Fibroblast of upper back skin (primary cell): ENCODE data around the gene TEX54.
"Not testable (repeated sequence)": the region's sequence is repeated elsewhere in the genome, so short reads cannot be mapped to it uniquely, and the experiment has no call there.

ENCODE experiments used
- DNase-seq: peaks from one replicate; pipeline ENCODE4 v3.0.0-alpha.2; 2013

TEX54 gene

DNA sequence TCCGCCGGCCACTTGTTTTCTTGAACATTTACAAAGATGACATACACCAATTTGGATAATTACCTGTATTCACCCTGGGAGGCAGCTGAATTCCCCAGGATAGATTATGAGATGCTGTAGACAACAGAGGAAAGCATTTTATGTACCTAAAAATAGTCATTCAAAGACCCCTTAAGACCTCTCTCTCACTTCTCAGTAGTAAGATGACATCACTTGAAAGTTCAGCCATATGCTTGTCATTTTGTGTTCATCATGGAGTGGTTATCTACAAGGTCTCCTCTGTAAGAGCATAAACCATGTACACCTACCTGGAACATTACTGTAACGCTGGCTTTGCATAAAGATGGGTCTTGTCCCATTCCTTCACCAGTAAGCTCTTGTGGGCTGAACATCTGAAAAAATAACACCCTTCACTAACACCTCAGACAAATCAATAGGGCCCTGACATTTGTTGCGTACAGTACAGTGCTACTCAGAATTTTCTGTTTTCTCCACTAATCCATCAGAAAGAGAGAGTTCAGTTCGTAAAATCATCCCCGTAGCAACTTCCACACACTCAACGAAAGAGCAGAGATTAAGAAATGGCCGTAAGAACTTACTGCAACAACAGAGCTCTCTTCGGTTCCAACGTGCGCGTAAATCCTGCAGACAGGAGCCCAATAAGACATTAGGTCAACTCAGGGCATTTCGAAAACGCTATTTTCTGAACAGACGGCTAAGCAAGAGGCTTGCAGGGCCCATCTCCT, 22.4 kb upstream of the TEX54 start:
- no peak for DNase-seq

- no peak for DNase-seq
These were observed 21.6 kb upstream of the TEX54 start for GRCh38 chr11:62854013-62854824.

GRCh38 chr11:62853279-62853965, 20.8 kb upstream of the TEX54 start:
- no peak for DNase-seq

GRCh38 chr11:62852523-62853188, 20.0 kb upstream of the TEX54 start:
- no peak for DNase-seq

DNA sequence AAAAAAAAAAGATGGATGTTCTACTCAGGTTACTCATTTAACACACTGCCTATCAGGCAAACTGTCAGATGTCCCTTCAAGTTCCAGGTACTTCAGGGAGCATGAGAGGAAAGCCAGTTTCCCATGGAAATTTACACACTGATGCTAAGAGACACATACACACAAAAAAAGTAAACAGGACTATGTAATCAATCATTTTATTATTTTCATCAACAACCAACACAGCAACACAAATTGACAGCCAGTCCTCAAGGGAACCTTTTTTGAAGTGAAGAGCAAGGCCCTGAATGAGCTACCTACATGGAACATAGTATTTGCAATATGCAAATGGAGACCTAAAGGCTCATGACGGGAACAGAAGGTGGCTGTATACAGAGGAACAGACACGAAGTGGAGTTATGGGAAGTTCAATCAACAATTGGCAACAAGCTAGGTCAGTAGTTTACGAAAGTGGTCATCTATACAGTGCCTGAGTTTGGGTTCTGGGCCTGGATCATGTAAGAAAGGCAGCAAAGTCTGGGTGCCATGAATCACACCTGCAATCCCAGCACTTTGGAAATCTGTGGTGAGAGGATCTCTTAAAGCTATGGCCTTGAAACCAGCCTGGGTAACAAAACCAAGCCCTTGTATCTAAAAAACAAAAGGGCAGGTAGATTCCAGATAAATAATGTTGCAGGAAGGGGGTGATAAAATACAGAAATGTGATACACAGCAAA, 19.3 kb upstream of the TEX54 start:
- no peak for DNase-seq

DNA sequence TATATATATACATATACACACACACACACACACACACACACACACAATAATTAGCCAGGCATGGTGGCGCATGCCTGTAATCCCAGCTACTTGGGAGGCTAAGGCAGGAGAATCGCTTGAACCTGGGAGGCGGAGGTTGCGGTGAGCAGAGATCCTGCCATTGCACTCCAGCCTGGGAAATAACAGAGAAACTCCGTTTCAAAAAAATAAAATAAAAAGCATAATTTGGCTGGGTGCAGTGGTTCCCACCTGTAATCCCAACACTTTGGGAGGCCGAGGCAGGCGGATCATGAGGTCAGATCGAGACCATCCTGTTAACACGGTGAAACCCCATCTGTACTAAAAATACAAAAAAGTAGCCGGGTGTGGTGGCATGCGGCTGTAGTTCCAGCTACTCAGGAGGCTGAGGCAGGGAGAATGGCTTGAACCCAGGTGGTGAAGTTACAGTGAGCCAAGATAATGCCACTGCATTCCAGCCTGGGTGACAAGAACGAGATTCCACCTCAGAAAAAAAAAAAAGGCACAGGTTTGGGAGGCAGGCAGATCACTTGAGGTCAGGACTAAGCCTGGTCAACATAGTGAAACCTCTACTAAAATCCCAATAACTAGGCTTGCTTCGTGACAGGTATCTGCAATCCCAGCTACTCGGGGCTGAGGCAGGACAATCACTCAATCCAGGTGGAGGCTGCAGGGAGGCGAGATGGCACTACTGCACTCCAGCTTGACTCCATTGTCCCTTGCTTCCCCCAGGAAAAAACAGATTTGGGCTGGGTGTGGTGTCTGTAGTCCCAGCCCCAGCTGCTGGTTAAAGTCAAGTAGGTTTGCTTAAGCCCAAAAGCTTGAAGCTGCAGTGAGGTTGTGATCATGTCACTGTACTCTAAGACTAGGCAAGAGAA, 18.5 kb upstream of the TEX54 start:
- no peak for DNase-seq

DNA sequence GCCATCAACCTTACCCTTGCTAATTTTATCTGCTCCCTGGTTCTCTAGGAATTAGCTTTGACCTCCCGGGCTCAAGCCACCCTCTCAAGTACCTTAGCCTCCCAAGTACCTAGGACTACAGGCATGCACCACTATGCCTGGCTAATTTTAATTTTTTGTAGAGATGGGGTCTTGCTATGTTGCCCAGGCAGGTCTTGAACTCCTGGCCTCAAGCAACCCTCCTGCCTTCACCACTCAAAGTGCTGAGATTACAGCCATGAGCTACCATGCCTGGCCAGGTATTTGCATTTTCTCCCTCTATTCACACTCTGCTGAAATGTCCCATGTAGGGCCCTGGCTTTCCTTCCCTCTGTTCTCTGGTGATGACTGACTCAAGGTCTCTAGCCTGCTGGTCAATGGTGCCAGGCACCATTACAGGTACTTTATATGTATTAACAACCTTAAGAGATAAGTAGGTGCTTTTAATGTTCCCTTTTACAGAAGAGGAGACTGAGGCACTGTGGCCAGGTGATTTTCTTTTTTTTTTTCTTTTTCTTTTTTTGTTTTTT, 15.2 kb upstream of the TEX54 start:
- DNase-seq: no peak

- no peak for DNase-seq
These were observed 13.5 kb upstream of the TEX54 start for GRCh38 chr11:62846177-62846576.

DNA sequence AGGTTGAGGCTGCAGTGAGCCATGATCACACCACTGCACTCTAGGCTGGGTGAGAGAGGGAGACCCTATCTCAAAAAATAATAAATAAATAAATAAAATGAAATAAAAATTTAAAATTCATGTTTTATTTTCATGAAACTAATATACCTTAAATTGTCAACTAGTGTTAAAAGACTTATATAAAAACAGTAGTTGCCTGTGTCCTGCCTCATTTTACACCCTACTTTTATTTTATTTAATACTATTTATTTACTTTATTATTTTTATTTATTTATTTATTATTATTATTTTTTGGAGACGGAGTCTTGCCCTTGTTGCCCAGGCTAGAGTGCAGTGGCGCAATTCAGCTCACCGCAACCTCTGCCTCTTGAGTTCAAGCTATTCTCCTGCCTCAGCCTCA, 11.5 kb upstream of the TEX54 start:
- DNase-seq: no peak

DNA sequence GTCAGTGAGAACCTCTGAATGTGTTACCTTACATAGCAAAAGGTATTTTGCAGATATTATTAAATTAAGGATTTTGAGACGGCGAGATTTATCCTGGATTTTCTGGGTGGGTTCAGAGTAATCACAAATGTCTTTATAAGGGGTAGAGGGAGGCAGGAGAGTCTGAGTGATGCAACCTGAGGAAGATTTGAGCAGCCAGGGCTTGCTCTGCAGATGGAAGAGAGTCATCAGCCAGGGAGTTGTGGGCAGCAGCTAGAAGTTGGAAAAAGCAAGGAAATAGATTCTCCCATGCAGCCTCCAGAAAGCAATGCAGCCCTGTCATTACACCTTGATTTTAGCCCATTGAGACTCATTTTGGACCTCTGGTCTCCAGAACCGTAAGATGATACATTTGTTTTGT, 10.8 kb upstream of the TEX54 start:
- peak; percentile 66 for DNase-seq

- DNase-seq: not testable (repeated sequence)
These were observed 10.2 kb upstream of the TEX54 start for GRCh38 chr11:62842891-62843290.

GRCh38 chr11:62842171-62842741, 9.6 kb upstream of the TEX54 start:
- no peak for DNase-seq

GRCh38 chr11:62841361-62842170, 8.9 kb upstream of the TEX54 start:
- peak; percentile 100 for DNase-seq

DNA sequence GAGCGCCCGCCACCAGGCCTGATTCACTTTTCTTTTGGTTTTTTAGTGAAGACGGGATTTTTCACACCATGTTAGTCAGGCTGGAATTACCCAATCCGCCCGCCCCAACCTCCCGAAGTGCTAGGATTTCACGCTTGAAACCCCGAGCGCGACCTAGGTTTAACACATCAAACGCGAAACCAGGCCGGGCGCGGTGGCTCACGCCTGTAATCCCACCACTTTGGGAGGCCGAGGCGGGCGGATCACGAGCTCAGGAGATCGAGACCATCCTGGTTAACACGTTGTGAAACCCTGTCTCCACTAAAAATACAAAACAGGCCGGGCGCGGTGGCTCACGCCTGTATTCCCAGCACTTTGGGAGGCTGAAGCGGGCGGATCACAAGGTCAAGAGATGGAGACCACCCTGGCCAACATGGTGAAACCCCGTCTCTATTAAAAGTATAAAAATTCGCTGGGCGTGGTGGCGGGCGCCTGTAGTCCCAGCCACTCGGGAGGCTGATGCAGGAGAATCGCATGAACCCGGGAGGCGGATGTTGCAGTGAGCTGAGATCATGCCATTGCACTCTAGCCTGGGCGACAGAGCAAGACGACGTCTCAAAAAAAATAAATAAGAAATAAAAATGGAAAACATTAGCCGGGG, 8.2 kb upstream of the TEX54 start:
- DNase-seq: not testable (repeated sequence)

- DNase-seq: peak; percentile 92
These were observed 6.7 kb upstream of the TEX54 start, which contains the start of gene WDR74 for GRCh38 chr11:62839050-62839945. Gene WDR74, minus strand, starts transcription at chr11:62839590. Its CDS starts 20 bp downstream, at chr11:62839570.

DNA sequence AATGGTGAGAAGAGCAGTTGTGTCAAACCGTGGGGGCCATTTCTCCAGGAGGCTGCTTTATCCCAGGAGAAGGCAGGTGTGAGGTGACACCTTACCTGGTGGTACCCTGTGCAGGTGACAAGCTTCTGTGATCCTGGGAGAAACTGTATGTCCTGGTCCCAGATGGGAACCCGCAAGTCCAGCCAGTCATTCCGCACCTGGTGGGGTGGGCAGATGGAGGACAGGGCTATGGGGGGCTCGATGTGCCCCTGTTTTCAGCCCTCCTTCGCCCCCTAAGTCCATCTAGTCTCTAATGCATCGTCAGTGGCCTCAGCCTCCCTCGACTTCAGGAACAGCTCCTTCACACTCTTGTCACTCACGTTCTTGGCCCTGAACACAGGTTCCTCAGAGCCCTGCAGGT, 2.7 kb upstream of the TEX54 start:
- DNase-seq: no peak

- DNase-seq: peak; percentile 98
These were observed 913 bp downstream of the TEX54 start, which contains the start of gene STX5 for GRCh38 chr11:62831520-62832335. Gene STX5, minus strand, starts transcription at chr11:62832051. Its CDS starts 808 bp downstream, at chr11:62831243.
